DND-41 (cell line): ENCODE results near the gene EIPR1.

ENCODE experiments used
- ATAC-seq: fragments of 200-7000 bp; cut with Tn5 transposase; 3 replicates; pipeline ENCODE4 v1.9.1; 2021; ENCODE audit warnings: low read depth; ENCODE audit not compliant: insufficient read depth
- DNase-seq: peaks from one replicate; pipeline ENCODE4 v3.0.0-alpha.2; 2020
- H2AFZ ChIP-seq: 2 replicates; pipeline ENCODE4 v1.6.0; 2012; ENCODE audit warnings: low read depth, low read length
- H3K27ac ChIP-seq: 2 replicates; pipeline ENCODE4 v1.5.1; 2012; ENCODE audit warnings: low read length, inconsistent platforms
- H3K27me3 ChIP-seq: fragments of 200-600 bp; sonication (generic); 2 replicates; pipeline ENCODE4 v1.6.0; 2012; ENCODE audit warnings: low read length, mild to moderate bottlenecking, inconsistent platforms; ENCODE audit not compliant: insufficient read depth, poor library complexity
- H3K36me3 ChIP-seq: 2 replicates; pipeline ENCODE4 v1.5.1; 2012; ENCODE audit warnings: low read length, inconsistent platforms; ENCODE audit not compliant: insufficient read depth
- H3K4me1 ChIP-seq: 2 replicates; pipeline ENCODE4 v1.5.1; 2012; ENCODE audit warnings: mild to moderate bottlenecking, low read length; ENCODE audit not compliant: insufficient read depth
- H3K4me2 ChIP-seq: 2 replicates; pipeline ENCODE4 v1.6.0; 2012; ENCODE audit warnings: mild to moderate bottlenecking, moderate library complexity, low read length, inconsistent platforms; ENCODE audit not compliant: insufficient read depth
- H3K4me3 ChIP-seq, 2 experiments: fragments of 200-600 bp in 1 of 2; shearing (Covaris generic) in 1 of 2; 2 replicates each; pipeline ENCODE4 v1.5.1; 2012 to 2016; ENCODE audit warnings: inconsistent platforms in 2 of 2, low read length in 2 of 2, mild to moderate bottlenecking in 2 of 2, low read depth in 1 of 2, moderate library complexity in 1 of 2
- H3K79me2 ChIP-seq: 2 replicates; pipeline ENCODE4 v1.6.0; 2012; ENCODE audit warnings: low read length, inconsistent platforms; ENCODE audit not compliant: insufficient read depth
- H3K9ac ChIP-seq: 2 replicates; pipeline ENCODE4 v1.6.0; 2012; ENCODE audit warnings: low read depth, mild to moderate bottlenecking, inconsistent platforms, low read length, moderate library complexity
- H3K9me3 ChIP-seq: 2 replicates; pipeline ENCODE4 v1.5.1; 2012; ENCODE audit warnings: low read length, moderate library complexity, mild to moderate bottlenecking, inconsistent platforms; ENCODE audit not compliant: insufficient read depth, severe bottlenecking
- H4K20me1 ChIP-seq: 2 replicates; pipeline ENCODE4 v1.6.0; 2012; ENCODE audit warnings: low read length; ENCODE audit not compliant: insufficient read depth
- EZH2 ChIP-seq: IDR thresholded peaks from 3 replicates; pipeline ENCODE4 v1.6.1; 2012; ENCODE audit warnings: borderline replicate concordance, low read depth, mild to moderate bottlenecking, moderate library complexity, low read length, inconsistent platforms; ENCODE audit not compliant: severe bottlenecking
- TF ChIP-seq, protein P1 (sequence below): IDR thresholded peaks from 2 replicates; pipeline ENCODE4 v1.5.1; 2012; ENCODE audit warnings: borderline replicate concordance, low read length, moderate library complexity, mild to moderate bottlenecking; ENCODE audit not compliant: poor library complexity, severe bottlenecking; ENCODE audit errors: extremely low read depth

EIPR1 gene

DNA sequence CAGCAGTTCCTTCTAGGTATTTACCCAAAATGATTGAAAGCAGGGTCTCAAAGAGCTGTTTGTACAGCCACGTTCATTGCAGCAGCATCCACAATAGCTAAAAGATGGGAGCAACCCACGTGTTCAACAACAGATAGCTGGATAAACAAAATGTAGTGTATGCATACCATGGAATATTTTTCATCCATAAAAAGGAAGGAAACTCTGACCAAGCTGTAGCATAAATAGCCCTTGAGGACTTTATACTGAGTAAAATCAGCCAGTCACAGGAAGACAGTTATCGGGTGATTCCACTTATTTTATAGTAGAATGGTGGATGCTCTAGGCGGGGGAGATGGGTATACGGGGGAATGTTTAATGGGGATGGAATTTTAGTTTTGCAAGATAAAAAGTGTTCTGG lies 9.4 kb upstream of the EIPR1 start:
- no peak overlapping the region for H3K4me2 ChIP-seq
- TF ChIP-seq EZH2 = no peak
- TF ChIP-seq, protein P1, sequence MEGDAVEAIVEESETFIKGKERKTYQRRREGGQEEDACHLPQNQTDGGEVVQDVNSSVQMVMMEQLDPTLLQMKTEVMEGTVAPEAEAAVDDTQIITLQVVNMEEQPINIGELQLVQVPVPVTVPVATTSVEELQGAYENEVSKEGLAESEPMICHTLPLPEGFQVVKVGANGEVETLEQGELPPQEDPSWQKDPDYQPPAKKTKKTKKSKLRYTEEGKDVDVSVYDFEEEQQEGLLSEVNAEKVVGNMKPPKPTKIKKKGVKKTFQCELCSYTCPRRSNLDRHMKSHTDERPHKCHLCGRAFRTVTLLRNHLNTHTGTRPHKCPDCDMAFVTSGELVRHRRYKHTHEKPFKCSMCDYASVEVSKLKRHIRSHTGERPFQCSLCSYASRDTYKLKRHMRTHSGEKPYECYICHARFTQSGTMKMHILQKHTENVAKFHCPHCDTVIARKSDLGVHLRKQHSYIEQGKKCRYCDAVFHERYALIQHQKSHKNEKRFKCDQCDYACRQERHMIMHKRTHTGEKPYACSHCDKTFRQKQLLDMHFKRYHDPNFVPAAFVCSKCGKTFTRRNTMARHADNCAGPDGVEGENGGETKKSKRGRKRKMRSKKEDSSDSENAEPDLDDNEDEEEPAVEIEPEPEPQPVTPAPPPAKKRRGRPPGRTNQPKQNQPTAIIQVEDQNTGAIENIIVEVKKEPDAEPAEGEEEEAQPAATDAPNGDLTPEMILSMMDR = no peak
- no peaks in the 10 kb centered on the region for H4K20me1 ChIP-seq
- H3K4me1 ChIP-seq = no peaks in the 10 kb centered on the region
- no peaks in the 10 kb centered on the region for H3K27me3 ChIP-seq
- no peak overlapping the region for H3K9ac ChIP-seq
- ATAC-seq (no peak), DNase-seq (no peak)
- peaks cover 50% of the 10 kb centered on the region for H3K36me3 ChIP-seq
- no peaks in the 10 kb centered on the region for H3K9me3 ChIP-seq
- no peak overlapping the region for H3K4me3 ChIP-seq
- H3K27ac ChIP-seq = no peak overlapping the region
- H3K79me2 ChIP-seq = peaks cover 6% of the 10 kb centered on the region; the same call in 1 of the 2 replicates
- no peak overlapping the region for H2AFZ ChIP-seq

DNA sequence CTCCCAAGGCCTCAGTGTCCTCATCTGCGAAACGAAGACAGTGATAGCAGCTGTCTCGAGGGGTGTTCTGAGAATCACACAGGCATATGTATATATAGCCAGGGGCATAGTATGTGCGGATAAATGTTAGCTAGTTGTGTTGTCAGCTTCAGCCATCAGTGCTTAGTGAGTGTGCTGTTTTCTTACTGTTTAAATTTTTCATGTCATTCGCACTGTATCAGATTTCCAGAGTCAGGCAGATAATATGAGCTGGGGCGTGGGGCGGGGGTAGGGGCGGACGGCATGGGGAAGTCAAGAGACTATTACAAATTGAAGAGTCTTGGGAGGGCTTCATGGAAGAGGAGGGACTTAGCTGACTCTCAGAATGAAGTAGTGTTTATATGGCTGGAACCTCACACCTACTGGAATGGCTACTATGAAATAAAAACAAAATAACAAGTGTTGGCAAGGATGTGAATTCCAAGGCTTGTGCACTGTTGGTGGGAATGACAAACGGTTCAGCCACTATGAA lies 8.9 kb upstream of the EIPR1 start:
- H3K4me3 ChIP-seq = no peak overlapping the region
- peaks cover 2% of the 10 kb centered on the region; the same call in 1 of the 2 replicates for H3K4me1 ChIP-seq
- TF ChIP-seq EZH2 = no peak
- H3K79me2 ChIP-seq = peaks cover 10% of the 10 kb centered on the region; the same call in 1 of the 2 replicates
- DNase-seq (no peak), ATAC-seq (no peak)
- no peak overlapping the region for H3K27ac ChIP-seq
- no peaks in the 10 kb centered on the region for H3K27me3 ChIP-seq
- no peaks in the 10 kb centered on the region for H4K20me1 ChIP-seq
- no peak overlapping the region for H2AFZ ChIP-seq
- no peak overlapping the region for H3K4me2 ChIP-seq
- H3K9me3 ChIP-seq = no peaks in the 10 kb centered on the region
- no peak overlapping the region for H3K9ac ChIP-seq
- peaks cover 48% of the 10 kb centered on the region for H3K36me3 ChIP-seq

DNA sequence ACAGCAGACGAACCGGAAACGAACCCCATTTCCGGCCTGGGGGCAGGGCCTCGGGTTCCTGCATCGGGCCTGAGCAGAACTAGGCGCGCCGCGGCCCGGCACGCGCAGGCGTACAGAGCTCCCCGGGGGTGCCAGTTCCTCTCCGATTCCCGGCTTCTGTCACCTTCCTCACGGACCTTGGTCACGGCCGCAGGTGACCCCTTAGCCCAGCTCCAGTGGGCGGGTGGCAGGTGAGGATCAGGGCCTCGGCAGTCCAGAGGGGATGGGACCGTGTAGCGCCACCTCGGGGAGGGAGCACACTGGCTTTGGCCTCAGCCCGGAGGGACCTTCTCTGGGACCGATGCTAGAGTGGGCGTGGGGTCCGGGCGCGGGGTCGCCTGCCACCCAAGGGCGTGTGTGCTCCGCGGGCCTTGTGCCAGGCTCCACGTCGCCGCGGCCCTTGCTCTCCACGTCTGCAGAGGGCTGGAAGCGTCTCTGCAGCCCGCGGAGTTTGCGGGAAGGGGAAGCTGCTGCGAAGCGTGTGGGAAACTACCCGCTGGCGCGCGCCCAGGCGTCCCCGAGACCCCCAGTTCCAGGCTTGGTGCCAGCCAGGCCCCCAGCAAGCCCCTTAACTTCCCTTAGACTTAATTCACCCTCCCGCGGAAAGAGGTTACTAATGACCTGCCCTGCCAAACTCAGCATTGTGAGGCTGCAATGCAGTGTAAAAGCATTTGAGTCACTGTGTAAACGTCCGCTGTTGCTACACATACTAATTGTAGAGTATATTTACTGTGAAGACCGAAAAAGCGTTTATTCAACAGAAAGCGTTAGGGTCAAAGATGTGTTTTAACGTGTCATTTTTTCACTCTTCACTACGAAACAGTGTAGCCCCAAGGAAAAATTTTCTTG lies 2.3 kb upstream of the EIPR1 start, which contains the start of gene TRAPPC12:
TSS of gene TRAPPC12 (plus strand) at position 48 of the 888 bp plus-strand sequence. CDS start 7,930 bp downstream, outside the sequence.
- peaks cover 23% of the 10 kb centered on the region for H3K4me1 ChIP-seq
- H3K9me3 ChIP-seq = peaks cover 9% of the 10 kb centered on the region
- DNase-seq = peak; percentile 94
- ATAC-seq = peak; percentile 96
- peak within 1 kb of the TSS; percentile 87 for H3K27ac ChIP-seq
- H3K4me3 ChIP-seq = peak within 1 kb of the TSS; percentile 55 to 88; a peak in 3 of 4 replicates
- peak within 1 kb of the TSS; percentile 73 for H3K4me2 ChIP-seq
- TF ChIP-seq, protein P1 = peak; percentile 63
- no peak for TF ChIP-seq EZH2
- H2AFZ ChIP-seq = peak within 1 kb of the TSS; percentile 98
- H3K79me2 ChIP-seq = peaks cover 23% of the 10 kb centered on the region
- H4K20me1 ChIP-seq = no peaks in the 10 kb centered on the region
- peaks cover 12% of the 10 kb centered on the region for H3K36me3 ChIP-seq
- H3K9ac ChIP-seq = peak within 1 kb of the TSS; percentile 84
- no peaks in the 10 kb centered on the region for H3K27me3 ChIP-seq

DNA sequence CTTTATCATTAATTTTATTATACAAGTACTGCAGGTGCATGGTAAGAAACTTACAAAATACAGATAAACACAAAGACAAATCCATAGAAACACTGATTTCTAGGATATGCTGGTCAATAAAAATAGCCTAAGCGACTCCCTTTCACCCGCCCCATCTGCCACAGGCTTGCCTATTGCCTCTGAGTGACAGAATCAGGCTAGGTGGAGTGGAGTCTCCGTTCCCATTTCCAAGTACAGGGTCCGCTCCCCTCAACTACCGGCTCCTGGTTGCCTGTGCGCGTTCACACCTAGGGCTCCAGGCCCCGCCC lies 1.7 kb upstream of the EIPR1 start:
- Histone ChIP-seq H3K9ac (peak overlapping the region; percentile 84), H3K4me2 (peak overlapping the region; percentile 73), H3K79me2 (peaks cover 23% of the 10 kb centered on the region), H3K4me1 (peaks cover 23% of the 10 kb centered on the region), H3K36me3 (peaks cover 12% of the 10 kb centered on the region), H4K20me1 (no peaks in the 10 kb centered on the region), H3K4me3 (peak overlapping the region; percentile 55 to 88; a peak in 3 of 4 replicates), H3K27ac (peak overlapping the region; percentile 87), H2AFZ (peak overlapping the region; percentile 98), H3K9me3 (peaks cover 9% of the 10 kb centered on the region), H3K27me3 (no peaks in the 10 kb centered on the region)
- no peak for ATAC-seq
- TF ChIP-seq, protein P1 = no peak
- no peak for TF ChIP-seq EZH2
- no peak for DNase-seq
